Karpas-422 (cell line): ENCODE measurements around the gene ANAPC7. TPM values are rescaled to one million over a fixed set of nuclear protein-coding genes. Genes with fewer than 3 reads are reported as not detected.
"Not testable (repeated sequence)": the region's sequence is repeated elsewhere in the genome, so short reads cannot be mapped to it uniquely, and the experiment has no call there.

Source experiments
- DNase-seq: peaks from one replicate; pipeline ENCODE4 v3.0.0-alpha.2; 2015
- H2AFZ ChIP-seq: fragments of 200-600 bp; sonication (generic); 2 replicates; pipeline ENCODE4 v1.6.1; 2014; ENCODE audit warnings: antibody characterized with exemption, low read length, mixed read lengths
- H3K27ac ChIP-seq: fragments of 200-600 bp; sonication (generic); 2 replicates; pipeline ENCODE4 v1.5.1; 2014; ENCODE audit warnings: mild to moderate bottlenecking, low read length, moderate library complexity
- H3K27me3 ChIP-seq: fragments of 200-600 bp; sonication (generic); 2 replicates; pipeline ENCODE4 v1.6.1; 2014; ENCODE audit warnings: low read length, mixed read lengths
- H3K36me3 ChIP-seq: fragments of 200-600 bp; sonication (generic); 2 replicates; pipeline ENCODE4 v1.6.1; 2014; ENCODE audit warnings: low read length, mixed read lengths; ENCODE audit not compliant: insufficient read depth
- H3K4me1 ChIP-seq: fragments of 200-600 bp; sonication (generic); 2 replicates; pipeline ENCODE4 v1.6.1; 2014; ENCODE audit warnings: mild to moderate bottlenecking, low read length, mixed read lengths
- H3K4me2 ChIP-seq: fragments of 200-600 bp; sonication (generic); 2 replicates; pipeline ENCODE4 v1.6.1; 2014; ENCODE audit warnings: low read length, low read depth, mild to moderate bottlenecking; ENCODE audit not compliant: poor library complexity, severe bottlenecking
- H3K4me3 ChIP-seq: fragments of 200-600 bp; sonication (generic); 2 replicates; pipeline ENCODE4 v1.5.1; 2014; ENCODE audit warnings: mild to moderate bottlenecking, antibody characterized with exemption, low read length, mixed read lengths
- H3K79me2 ChIP-seq: fragments of 200-600 bp; sonication (generic); 2 replicates; pipeline ENCODE4 v1.6.1; 2014; ENCODE audit warnings: mild to moderate bottlenecking, low read length, mixed read lengths
- H3K9ac ChIP-seq: fragments of 200-600 bp; sonication (generic); 2 replicates; pipeline ENCODE4 v1.6.0; 2014; ENCODE audit warnings: low read length
- H3K9me2 ChIP-seq: fragments of 200-600 bp; sonication (generic), shearing (Covaris generic); replicated peaks from 2 replicates; pipeline ENCODE4 v1.6.0; 2014; ENCODE audit warnings: mild to moderate bottlenecking, low read length, moderate library complexity; ENCODE audit not compliant: insufficient read depth
- H3K9me3 ChIP-seq: fragments of 300-700, 200-600 bp; sonication (generic); 2 replicates; pipeline ENCODE4 v1.6.1; 2014; ENCODE audit warnings: low read length, mixed read lengths
- H4K20me1 ChIP-seq: fragments of 200-600 bp; sonication (generic); 2 replicates; pipeline ENCODE4 v1.6.1; 2014; ENCODE audit warnings: mild to moderate bottlenecking, antibody characterized with exemption, low read length, low read depth; ENCODE audit not compliant: insufficient read depth
- total RNA-seq: library from RNA; depleted of rRNA; stranded (reverse); fragments of >200 nt; shearing (Covaris generic); gene quantifications from 2 replicates; pipeline ENCODE4 v1.2.3, GENCODE V29; 2014; ENCODE audit warnings: low replicate concordance; rRNA removed

Gene ANAPC7
- total RNA-seq = 42.3 and 62.1 TPM in 2 replicates

GRCh38 chr12:110403146-110403975 is at the start of gene ANAPC7:
ANAPC7 (minus strand) TSS chr12:110403708; CDS start chr12:110403627, 81 bp downstream.
- Histone ChIP-seq H4K20me1 (0 out of 2 replicates have a peak, but pooled peaks cover 6% of the 10 kb centered on the region), H2AFZ (peak within 1 kb of the TSS; percentile 100), H3K4me3 (peak within 1 kb of the TSS; percentile 93), H3K9me2 (no peaks in the 10 kb centered on the region), H3K4me2 (peak within 1 kb of the TSS; percentile 90), H3K9ac (peak within 1 kb of the TSS; percentile 85), H3K27ac (peak within 1 kb of the TSS; percentile 92), H3K9me3 (no peaks in the 10 kb centered on the region), H3K79me2 (peaks cover 52% of the 10 kb centered on the region), H3K4me1 (peaks cover 20% of the 10 kb centered on the region), H3K36me3 (peaks cover 12% of the 10 kb centered on the region), H3K27me3 (no peaks in the 10 kb centered on the region)
- peak; percentile 94 for DNase-seq

GRCh38 chr12:110451263-110451662 is 47.8 kb upstream of the ANAPC7 start:
- H3K9me3 ChIP-seq = no peaks in the 10 kb centered on the region
- no peak for DNase-seq
- H3K9me2 ChIP-seq = no peaks in the 10 kb centered on the region
- peak overlapping the region; percentile 42 for H3K27ac ChIP-seq
- H3K4me1 ChIP-seq = peaks cover 24% of the 10 kb centered on the region
- peaks cover 49% of the 10 kb centered on the region for H3K36me3 ChIP-seq
- H4K20me1 ChIP-seq = peaks cover 13% of the 10 kb centered on the region; the same call in 1 of the 2 replicates
- no peak overlapping the region for H2AFZ ChIP-seq
- H3K9ac ChIP-seq = 0 out of 2 replicates have a peak overlapping the region, but pooled peaks have one; percentile 7
- no peaks in the 10 kb centered on the region for H3K27me3 ChIP-seq
- no peak overlapping the region for H3K4me2 ChIP-seq
- peaks cover 41% of the 10 kb centered on the region for H3K79me2 ChIP-seq
- no peak overlapping the region for H3K4me3 ChIP-seq

GRCh38 chr12:110449799-110450497 is 46.4 kb upstream of the ANAPC7 start, which contains the start of gene ARPC3:
ARPC3 (minus strand) TSS chr12:110450337; CDS start chr12:110450260, 77 bp downstream.
- peak within 1 kb of the TSS; percentile 39; the same call in 1 of the 2 replicates for H2AFZ ChIP-seq
- H3K9me2 ChIP-seq = no peaks in the 10 kb centered on the region
- peak within 1 kb of the TSS; percentile 85 for H3K4me2 ChIP-seq
- H3K36me3 ChIP-seq = peaks cover 50% of the 10 kb centered on the region
- peaks cover 17% of the 10 kb centered on the region for H3K4me1 ChIP-seq
- H3K4me3 ChIP-seq = peak within 1 kb of the TSS; percentile 96
- H3K9me3 ChIP-seq = no peaks in the 10 kb centered on the region
- peak; percentile 99 for DNase-seq
- peaks cover 13% of the 10 kb centered on the region; the same call in 1 of the 2 replicates for H4K20me1 ChIP-seq
- peaks cover 50% of the 10 kb centered on the region for H3K79me2 ChIP-seq
- peak within 1 kb of the TSS; percentile 98 for H3K9ac ChIP-seq
- H3K27ac ChIP-seq = peak within 1 kb of the TSS; percentile 89
- no peaks in the 10 kb centered on the region for H3K27me3 ChIP-seq

DNA sequence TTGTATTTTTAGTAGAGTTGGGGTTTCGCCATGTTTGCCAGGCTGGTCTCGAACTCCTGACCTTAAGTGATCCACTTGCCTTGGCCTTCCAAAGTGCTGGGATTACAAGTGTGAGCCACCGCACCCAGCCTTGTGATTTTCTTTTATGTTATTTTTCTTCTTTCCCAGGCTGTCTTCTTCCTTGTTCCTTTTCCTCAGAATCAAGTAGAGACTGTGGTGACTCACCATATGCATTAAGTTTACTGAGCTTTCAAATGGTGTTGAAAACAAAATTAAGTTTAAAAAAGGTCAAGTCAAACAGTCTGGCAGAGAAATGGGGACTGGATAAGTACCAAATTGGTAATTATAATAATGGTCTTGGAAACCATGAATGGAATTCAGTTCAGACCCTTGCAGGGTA is 40.9 kb upstream of the ANAPC7 start:
- no peak overlapping the region for H3K4me2 ChIP-seq
- H2AFZ ChIP-seq = no peak overlapping the region
- H3K9ac ChIP-seq = no peak overlapping the region
- H3K79me2 ChIP-seq = peaks cover 58% of the 10 kb centered on the region
- no peaks in the 10 kb centered on the region for H3K9me2 ChIP-seq
- DNase-seq = no peak
- H3K27ac ChIP-seq = no peak overlapping the region
- peaks cover 10% of the 10 kb centered on the region for H3K4me1 ChIP-seq
- H3K27me3 ChIP-seq = no peaks in the 10 kb centered on the region
- no peaks in the 10 kb centered on the region for H3K9me3 ChIP-seq
- H4K20me1 ChIP-seq = peaks cover 11% of the 10 kb centered on the region; the same call in 1 of the 2 replicates
- peaks cover 53% of the 10 kb centered on the region for H3K36me3 ChIP-seq
- no peak overlapping the region for H3K4me3 ChIP-seq

DNA sequence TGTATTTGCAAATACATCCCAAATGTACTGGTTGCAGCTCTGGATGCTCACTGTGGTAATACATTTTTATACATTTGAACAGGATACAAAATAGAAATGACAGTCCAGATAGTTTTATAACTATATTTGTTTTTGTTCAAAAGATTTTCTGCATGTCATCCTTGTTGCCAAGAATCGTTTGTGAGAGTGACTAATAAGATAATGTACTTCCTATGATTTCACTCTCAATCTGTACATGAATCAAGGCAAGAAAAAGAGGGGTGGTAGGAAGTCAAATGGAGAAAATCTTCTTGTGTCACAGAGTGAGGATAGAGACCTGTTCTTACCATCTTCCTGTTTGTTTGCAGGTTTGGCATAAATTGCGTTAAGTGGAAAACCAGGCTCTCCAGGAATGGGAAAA is 32.7 kb upstream of the ANAPC7 start:
- Histone ChIP-seq H3K79me2 (no peaks in the 10 kb centered on the region; the same call in 1 of the 2 replicates), H3K4me3 (no peak overlapping the region), H4K20me1 (no peaks in the 10 kb centered on the region), H3K27me3 (no peaks in the 10 kb centered on the region), H3K4me2 (no peak overlapping the region), H3K27ac (no peak overlapping the region), H3K9me2 (no peaks in the 10 kb centered on the region), H3K9me3 (no peaks in the 10 kb centered on the region), H3K9ac (no peak overlapping the region), H3K4me1 (peaks cover 5% of the 10 kb centered on the region), H3K36me3 (peaks cover 42% of the 10 kb centered on the region), H2AFZ (no peak overlapping the region)
- no peak for DNase-seq

DNA sequence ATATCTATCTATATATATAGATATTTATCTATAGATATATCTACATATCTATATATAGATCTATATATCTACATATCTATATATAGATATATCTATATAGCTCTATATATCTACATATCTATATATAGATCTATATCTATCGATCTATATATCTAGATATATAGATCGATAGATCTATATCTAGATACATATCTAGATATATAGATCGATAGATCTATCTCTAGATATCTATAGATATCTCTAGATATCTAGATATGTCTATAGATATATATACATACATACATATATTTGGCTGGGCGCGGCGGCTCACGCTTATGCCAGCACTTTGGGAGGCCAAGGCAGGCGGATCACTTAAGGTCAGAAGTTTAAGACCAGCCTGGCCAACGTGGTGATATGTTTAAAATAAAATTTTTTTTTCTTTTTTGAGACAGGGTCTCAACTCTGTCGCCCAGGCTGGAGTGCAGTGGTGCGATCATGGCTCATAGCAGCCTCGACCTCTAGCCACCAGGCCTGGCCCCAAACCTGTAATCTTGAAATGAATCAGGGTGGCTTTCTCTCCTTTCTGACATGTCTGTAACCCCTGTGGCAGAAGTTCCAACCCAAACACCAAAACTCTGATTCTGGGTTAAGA is 28.6 kb upstream of the ANAPC7 start:
- 0 out of 2 replicates have a peak overlapping the region, but pooled peaks have one; percentile 62 for H3K4me3 ChIP-seq

GRCh38 chr12:110429676-110430075 is 26.2 kb upstream of the ANAPC7 start:
- H3K79me2 ChIP-seq, H3K9me3 ChIP-seq, DNase-seq, H3K4me3 ChIP-seq, H3K4me1 ChIP-seq, H3K27ac ChIP-seq, H2AFZ ChIP-seq, H3K4me2 ChIP-seq, H3K9me2 ChIP-seq, H3K9ac ChIP-seq, H4K20me1 ChIP-seq, H3K36me3 ChIP-seq, H3K27me3 ChIP-seq: not testable (repeated sequence)

More for the DNA sequence above, 28.6 kb upstream of the ANAPC7 start:
- Histone ChIP-seq H3K9me2 (no peaks in the 10 kb centered on the region), H3K9ac (no peak overlapping the region), H4K20me1 (no peaks in the 10 kb centered on the region), H3K36me3 (peaks cover 24% of the 10 kb centered on the region; the same call in 1 of the 2 replicates), H3K27me3 (no peaks in the 10 kb centered on the region), H3K4me1 (peaks cover 5% of the 10 kb centered on the region), H3K9me3 (no peaks in the 10 kb centered on the region), H3K79me2 (no peaks in the 10 kb centered on the region), H3K27ac (peak overlapping the region; percentile 60), H2AFZ (no peak overlapping the region), H3K4me2 (peak overlapping the region; percentile 70)
- DNase-seq = no peak
